Sigmoid colon (tissue), 4 donors: ENCODE data around the gene SEMA5B.

Experiments
- EP300 ChIP-seq, 4 donors: sonication (generic); formaldehyde crosslinking; IDR thresholded peaks; one replicate each; pipeline ENCODE4 v1.6.1; 2017; ENCODE audit warnings: antibody characterized with exemption in 4 of 4
- POLR2A ChIP-seq, 2 donors: fragments of 450-650 bp; IDR thresholded peaks; one replicate each; pipeline ENCODE4 v1.6.1; 2016; ENCODE audit warnings: antibody characterized with exemption in 2 of 2, mild to moderate bottlenecking in 2 of 2, moderate library complexity in 2 of 2
- POLR2AphosphoS5 ChIP-seq, 4 donors: sonication (generic); formaldehyde crosslinking; IDR thresholded peaks; one replicate each; pipeline ENCODE4 v1.6.1; 2017; ENCODE audit warnings: antibody characterized with exemption in 4 of 4
- TF ChIP-seq, protein P1 (sequence below), 4 experiments: fragments of 450-650 bp in 3 of 4; fragments of 200-600 bp in 1 of 4; IDR thresholded peaks; one replicate each; pipeline ENCODE4 v1.5.1; 2016 to 2019; ENCODE audit warnings: antibody characterized with exemption in 4 of 4, mild to moderate bottlenecking in 3 of 4, moderate library complexity in 2 of 4

DNA sequence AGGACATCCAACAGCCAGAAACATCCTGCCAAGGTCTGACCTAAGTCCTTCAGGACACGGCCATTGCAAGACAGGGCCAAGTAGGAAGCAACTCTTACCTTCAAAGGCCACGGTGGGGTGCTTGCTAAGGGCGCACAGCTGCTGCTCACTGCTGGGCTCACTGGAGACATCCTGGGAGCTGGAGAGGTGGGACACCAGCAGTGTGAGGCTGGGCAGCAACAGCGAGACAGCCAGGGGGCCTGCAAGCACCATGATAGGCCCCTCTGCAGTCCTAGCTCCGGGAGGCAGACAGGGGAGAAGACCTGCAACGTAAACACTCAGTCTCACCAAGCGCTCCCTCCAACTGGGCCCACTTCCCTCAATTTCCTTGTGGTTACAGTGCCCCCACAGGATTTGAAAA is 79.2 kb downstream of the SEMA5B start:
- TF ChIP-seq, protein P1, sequence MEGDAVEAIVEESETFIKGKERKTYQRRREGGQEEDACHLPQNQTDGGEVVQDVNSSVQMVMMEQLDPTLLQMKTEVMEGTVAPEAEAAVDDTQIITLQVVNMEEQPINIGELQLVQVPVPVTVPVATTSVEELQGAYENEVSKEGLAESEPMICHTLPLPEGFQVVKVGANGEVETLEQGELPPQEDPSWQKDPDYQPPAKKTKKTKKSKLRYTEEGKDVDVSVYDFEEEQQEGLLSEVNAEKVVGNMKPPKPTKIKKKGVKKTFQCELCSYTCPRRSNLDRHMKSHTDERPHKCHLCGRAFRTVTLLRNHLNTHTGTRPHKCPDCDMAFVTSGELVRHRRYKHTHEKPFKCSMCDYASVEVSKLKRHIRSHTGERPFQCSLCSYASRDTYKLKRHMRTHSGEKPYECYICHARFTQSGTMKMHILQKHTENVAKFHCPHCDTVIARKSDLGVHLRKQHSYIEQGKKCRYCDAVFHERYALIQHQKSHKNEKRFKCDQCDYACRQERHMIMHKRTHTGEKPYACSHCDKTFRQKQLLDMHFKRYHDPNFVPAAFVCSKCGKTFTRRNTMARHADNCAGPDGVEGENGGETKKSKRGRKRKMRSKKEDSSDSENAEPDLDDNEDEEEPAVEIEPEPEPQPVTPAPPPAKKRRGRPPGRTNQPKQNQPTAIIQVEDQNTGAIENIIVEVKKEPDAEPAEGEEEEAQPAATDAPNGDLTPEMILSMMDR (IDR thresholded peaks at IDR 0.05), result no peak
- no peak for TF ChIP-seq POLR2AphosphoS5 (IDR thresholded peaks at IDR 0.05)
- TF ChIP-seq POLR2A (IDR thresholded peaks at IDR 0.05), result no peak
- no peak for TF ChIP-seq EP300 (IDR thresholded peaks at IDR 0.05)
